GM12878 (cell line): ENCODE results near the gene DCC. TPM values are rescaled to one million over a fixed set of nuclear protein-coding genes. Genes with fewer than 3 reads are reported as not detected.

ENCODE experiments used
- ATAC-seq: fragments of 200-7000 bp; cut with Tn5 transposase; 3 replicates; pipeline ENCODE4 v1.9.1; 2020; ENCODE audit warnings: mild to moderate bottlenecking, moderate library complexity
- BruUV-seq: library from RNA; stranded (reverse); fragments of 400-500 nt; replicated peaks from 2 replicates; lab custom pipeline; 2021; lab: Mats Ljungman, UMichigan
- CTCF ChIA-PET: fragments of 300-600 bp; sonication (Branson Sonifier 250); formaldehyde crosslinking; extraction: SDS; loops from one replicate; lab custom pipeline; 2021; ENCODE audit warnings: inconsistent platforms; lab: Yijun Ruan, JAX
- POLR2A ChIA-PET: fragments of 350-600 bp; formaldehyde crosslinking; extraction: SDS; loops from one replicate; lab custom pipeline; 2021; ENCODE audit warnings: inconsistent platforms; lab: Charles Lee
- RAD21 ChIA-PET: fragments of 300-600 bp; sonication (Branson Sonifier 250); formaldehyde crosslinking; loops from one replicate; lab custom pipeline; 2023; ENCODE audit warnings: antibody characterized with exemption; ENCODE audit not compliant: unreplicated experiment; lab: Charles Lee
- SMC1A ChIA-PET: fragments of 300-600 bp; sonication (Branson Sonifier 250); formaldehyde crosslinking; loops from one replicate; lab custom pipeline; 2023; ENCODE audit not compliant: unreplicated experiment, uncharacterized antibody; lab: Charles Lee
- DNase-seq: peaks from one replicate; pipeline ENCODE4 v3.0.0-alpha.2; 2011; ENCODE audit warnings: low read depth, low spot score
- FAIRE-seq: peaks from 3 replicates; lab custom pipeline; 2011; peaks lifted over from hg19 to GRCh38; lab: Jason Lieb, UNC
- H2AFZ ChIP-seq: 2 replicates; pipeline ENCODE4 v1.6.0; 2011; ENCODE audit warnings: low read depth, low read length, control low read depth; ENCODE audit not compliant: control insufficient read depth
- H3K27ac ChIP-seq: 2 replicates; pipeline ENCODE4 v1.5.1; 2011; ENCODE audit warnings: control low read depth; ENCODE audit not compliant: control insufficient read depth, insufficient read depth
- H3K27me3 ChIP-seq, 2 experiments: replicated peaks in 1 of 2; 2 replicates each; pipeline versions ENCODE4 v1.6.0 to v1.6.1; 2011; ENCODE audit warnings: low read length in 1 of 2; ENCODE audit not compliant: control insufficient read depth in 2 of 2, insufficient read depth in 2 of 2
- H3K36me3 ChIP-seq, 2 experiments: 2 replicates each; pipeline ENCODE4 v1.5.1; 2011; ENCODE audit warnings: low read length in 1 of 2; ENCODE audit not compliant: control insufficient read depth in 2 of 2, insufficient read depth in 2 of 2
- H3K4me1 ChIP-seq: 2 replicates; pipeline ENCODE4 v1.6.1; 2011; ENCODE audit warnings: mild to moderate bottlenecking, low read length, moderate library complexity, mixed read lengths; ENCODE audit not compliant: control insufficient read depth, insufficient read depth
- H3K4me2 ChIP-seq: 2 replicates; pipeline ENCODE4 v1.6.0; 2011; ENCODE audit warnings: control low read depth; ENCODE audit not compliant: control insufficient read depth, insufficient read depth
- H3K4me3 ChIP-seq: fragments of 200-600 bp; sonication (generic); 2 replicates; pipeline ENCODE4 v1.5.1; 2016
- H3K79me2 ChIP-seq: 2 replicates; pipeline ENCODE4 v1.6.0; 2011; ENCODE audit warnings: low read length; ENCODE audit not compliant: control insufficient read depth, insufficient read depth
- H3K9ac ChIP-seq: 2 replicates; pipeline ENCODE4 v1.8.0; 2011; ENCODE audit warnings: low read length, control low read depth, mixed read lengths; ENCODE audit not compliant: control insufficient read depth, insufficient read depth
- H3K9me3 ChIP-seq: replicated peaks from 3 replicates; pipeline ENCODE4 v1.5.1; 2011; ENCODE audit warnings: mild to moderate bottlenecking, low read length; ENCODE audit not compliant: control insufficient read depth, insufficient read depth
- H4K20me1 ChIP-seq: 2 replicates; pipeline ENCODE4 v1.6.0; 2011; ENCODE audit not compliant: control insufficient read depth, insufficient read depth
- CHD1 ChIP-seq: IDR thresholded peaks from 2 replicates; pipeline ENCODE4 v1.6.1; 2012; ENCODE audit warnings: low read depth, low read length, improper control_type of control experiment
- ESRRA ChIP-seq: IDR thresholded peaks from 2 replicates; pipeline ENCODE4 v1.6.1; 2012; ENCODE audit warnings: mild to moderate bottlenecking, low read length, improper control_type of control experiment
- JUNB ChIP-seq: IDR thresholded peaks from 2 replicates; pipeline ENCODE4 v1.6.1; 2016; ENCODE audit warnings: antibody characterized with exemption, mild to moderate bottlenecking
- MEF2A ChIP-seq: IDR thresholded peaks from 2 replicates; pipeline ENCODE4 v1.6.1; 2011; ENCODE audit warnings: low read depth, mild to moderate bottlenecking, low read length, moderate library complexity; ENCODE audit not compliant: insufficient read depth
- MTA3 ChIP-seq: IDR thresholded peaks from 2 replicates; pipeline ENCODE4 v1.6.1; 2012; ENCODE audit warnings: low read length, inconsistent platforms, borderline replicate concordance
- MYB ChIP-seq: fragments of 150-350 bp; IDR thresholded peaks from 2 replicates; pipeline ENCODE4 v1.6.1; 2014; ENCODE audit warnings: mild to moderate bottlenecking, low read depth, low read length, borderline replicate concordance
- NBN ChIP-seq: fragments of 450-650 bp; IDR thresholded peaks from 2 replicates; pipeline ENCODE4 v1.6.1; 2016
- NR2C2 ChIP-seq: IDR thresholded peaks from 2 replicates; pipeline ENCODE4 v1.6.1; 2011; ENCODE audit warnings: borderline replicate concordance, low read depth; ENCODE audit not compliant: control insufficient read depth, insufficient read length
- TAF1 ChIP-seq: IDR thresholded peaks from 2 replicates; pipeline ENCODE4 v1.6.1; 2011; ENCODE audit warnings: mild to moderate bottlenecking, low read depth, low read length, borderline replicate concordance
- TCF3 ChIP-seq: IDR thresholded peaks from 2 replicates; pipeline ENCODE4 v1.6.1; 2012; ENCODE audit warnings: low read depth, mild to moderate bottlenecking, low read length, borderline replicate concordance; ENCODE audit not compliant: insufficient read depth
- YY1 ChIP-seq: IDR thresholded peaks from 2 replicates; pipeline ENCODE4 v1.6.1; 2011; ENCODE audit warnings: low read depth, mild to moderate bottlenecking, low read length
- ZNF384 ChIP-seq: IDR thresholded peaks from 2 replicates; pipeline ENCODE4 v1.6.1; 2012; ENCODE audit warnings: low read depth, mild to moderate bottlenecking, low read length, improper control_type of control experiment, borderline replicate concordance
- WGBS: methylation state at CpG from one replicate; pipeline ENCODE4 v1.1.6; 2016; ENCODE audit warnings: low lambda C conversion rate; ENCODE audit not compliant: insufficient replicate concordance, insufficient coverage; ENCODE audit errors: missing lambda C conversion rate; 5-methylcytosine and 5-hydroxymethylcytosine counted together
- in situ Hi-C: fragments of 300-500 bp; cut with MboI; formaldehyde crosslinking; loops from 9 replicates; pipeline ENCODE4 v1.14.3; 2018; ENCODE audit warnings: mixed read lengths
- intact Hi-C: fragments of 100-400 bp; cut with micrococcal nuclease; formaldehyde crosslinking; loops from one replicate; pipeline ENCODE4 v1.14.2; 2022; ENCODE audit not compliant: unreplicated experiment
- polyA plus RNA-seq, 11 experiments: library from polyadenylated mRNA; depleted of rRNA in 4 of 11; unstranded in 6 of 11; stranded (reverse) in 5 of 11; fragments of >200 nt; fragmentation: Nextera tagmentation in 4 of 11; fragmentation: Illumina TruSeq in 1 of 11; extraction: Ambion mirVana in 4 of 11; extraction: Trizol in 1 of 11; gene quantifications; 1 replicate in 1 of 11; 2 replicates in 10 of 11; pipeline versions ENCODE4 v1.2.1 to v1.2.3, GENCODE V29; 2011 to 2016; ENCODE audit warnings: inconsistent platforms in 2 of 11, missing spikeins in 2 of 11, low read depth in 1 of 11
- total RNA-seq, 4 experiments: library from RNA; depleted of rRNA in 3 of 4; stranded (reverse); fragments of >200 nt in 3 of 4; fragmentation: Illumina TruSeq in 1 of 4; extraction: Trizol in 1 of 4; gene quantifications; 2 replicates each; pipeline versions ENCODE4 v1.2.1 to v1.2.3, GENCODE V29; 2013 to 2021
- TF ChIP-seq, protein P1 (sequence below): IDR thresholded peaks from 2 replicates; pipeline ENCODE4 v1.6.1; 2011; ENCODE audit warnings: low read depth, mild to moderate bottlenecking, low read length, moderate library complexity, borderline replicate concordance; ENCODE audit errors: extremely low read depth
- TF ChIP-seq, protein P2 (sequence below): fragments of 150-350 bp; IDR thresholded peaks from 2 replicates; pipeline ENCODE4 v1.6.1; 2016; ENCODE audit warnings: low read depth, low read length
- TF ChIP-seq, protein P3 (sequence below): IDR thresholded peaks from 2 replicates; pipeline ENCODE4 v1.6.1; 2012; ENCODE audit warnings: mild to moderate bottlenecking, low read depth, low read length

Gene DCC
- total and polyA plus RNA-seq, 10 of the 15 experiments (the other 5 are each of a cell fraction or from before 2014, with no cell fraction given), result 0.01 TPM; not detected in 9

DNA sequence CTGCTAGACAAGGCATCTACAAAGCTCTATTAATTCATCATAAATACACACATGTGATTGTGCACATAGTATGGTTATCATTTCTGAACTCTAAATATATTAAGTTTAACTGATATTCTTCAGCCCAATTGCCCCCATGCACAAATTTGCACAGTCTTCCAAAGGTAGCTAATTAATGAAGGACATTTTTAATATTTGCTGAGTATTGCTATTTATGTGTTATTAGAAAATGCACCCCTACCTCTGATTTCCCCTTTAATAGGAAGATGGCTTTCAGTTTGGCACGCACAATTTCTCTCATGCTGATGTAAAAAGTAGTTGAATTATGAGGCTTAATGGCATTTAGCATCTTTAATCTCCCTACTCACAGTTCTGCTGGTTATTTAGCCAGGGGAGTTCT, 242.1 kb downstream of the DCC start:
- Histone ChIP-seq H3K9ac (no peak overlapping the region), H3K9me3 (no peaks in the 10 kb centered on the region), H3K27me3 (no peaks in the 10 kb centered on the region), H3K36me3 (no peaks in the 10 kb centered on the region), H2AFZ (no peak overlapping the region), H3K79me2 (no peaks in the 10 kb centered on the region), H3K27ac (no peak overlapping the region), H3K4me1 (no peaks in the 10 kb centered on the region), H3K4me2 (no peak overlapping the region), H3K4me3 (no peak overlapping the region), H4K20me1 (no peaks in the 10 kb centered on the region)
- CTCF ChIA-PET, result no interaction called here
- no TSS peak for BruUV-seq
- in situ Hi-C loops, result no loop called here
- SMC1A ChIA-PET, result no interaction called here
- FAIRE-seq (no peak), ATAC-seq (no peak), DNase-seq (no peak)
- POLR2A ChIA-PET, result no interaction called here
- intact Hi-C loops, result no loop called here
- RAD21 ChIA-PET, result no interaction called here
- WGBS, result 16% methylated on average over 1 of the region's 1 CpG
- TF ChIP-seq, protein P1, sequence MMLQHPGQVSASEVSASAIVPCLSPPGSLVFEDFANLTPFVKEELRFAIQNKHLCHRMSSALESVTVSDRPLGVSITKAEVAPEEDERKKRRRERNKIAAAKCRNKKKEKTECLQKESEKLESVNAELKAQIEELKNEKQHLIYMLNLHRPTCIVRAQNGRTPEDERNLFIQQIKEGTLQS, result no peak
- TF ChIP-seq CHD1 (no peak), MEF2A (no peak), YY1 (no peak), TCF3 (no peak), NR2C2 (no peak), MTA3 (no peak), MYB (no peak), ESRRA (no peak), ZNF384 (no peak), NBN (no peak), JUNB (no peak), TAF1 (no peak)
- TF ChIP-seq, protein P2, sequence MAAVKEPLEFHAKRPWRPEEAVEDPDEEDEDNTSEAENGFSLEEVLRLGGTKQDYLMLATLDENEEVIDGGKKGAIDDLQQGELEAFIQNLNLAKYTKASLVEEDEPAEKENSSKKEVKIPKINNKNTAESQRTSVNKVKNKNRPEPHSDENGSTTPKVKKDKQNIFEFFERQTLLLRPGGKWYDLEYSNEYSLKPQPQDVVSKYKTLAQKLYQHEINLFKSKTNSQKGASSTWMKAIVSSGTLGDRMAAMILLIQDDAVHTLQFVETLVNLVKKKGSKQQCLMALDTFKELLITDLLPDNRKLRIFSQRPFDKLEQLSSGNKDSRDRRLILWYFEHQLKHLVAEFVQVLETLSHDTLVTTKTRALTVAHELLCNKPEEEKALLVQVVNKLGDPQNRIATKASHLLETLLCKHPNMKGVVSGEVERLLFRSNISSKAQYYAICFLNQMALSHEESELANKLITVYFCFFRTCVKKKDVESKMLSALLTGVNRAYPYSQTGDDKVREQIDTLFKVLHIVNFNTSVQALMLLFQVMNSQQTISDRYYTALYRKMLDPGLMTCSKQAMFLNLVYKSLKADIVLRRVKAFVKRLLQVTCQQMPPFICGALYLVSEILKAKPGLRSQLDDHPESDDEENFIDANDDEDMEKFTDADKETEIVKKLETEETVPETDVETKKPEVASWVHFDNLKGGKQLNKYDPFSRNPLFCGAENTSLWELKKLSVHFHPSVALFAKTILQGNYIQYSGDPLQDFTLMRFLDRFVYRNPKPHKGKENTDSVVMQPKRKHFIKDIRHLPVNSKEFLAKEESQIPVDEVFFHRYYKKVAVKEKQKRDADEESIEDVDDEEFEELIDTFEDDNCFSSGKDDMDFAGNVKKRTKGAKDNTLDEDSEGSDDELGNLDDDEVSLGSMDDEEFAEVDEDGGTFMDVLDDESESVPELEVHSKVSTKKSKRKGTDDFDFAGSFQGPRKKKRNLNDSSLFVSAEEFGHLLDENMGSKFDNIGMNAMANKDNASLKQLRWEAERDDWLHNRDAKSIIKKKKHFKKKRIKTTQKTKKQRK, result no peak
- TF ChIP-seq, protein P3, sequence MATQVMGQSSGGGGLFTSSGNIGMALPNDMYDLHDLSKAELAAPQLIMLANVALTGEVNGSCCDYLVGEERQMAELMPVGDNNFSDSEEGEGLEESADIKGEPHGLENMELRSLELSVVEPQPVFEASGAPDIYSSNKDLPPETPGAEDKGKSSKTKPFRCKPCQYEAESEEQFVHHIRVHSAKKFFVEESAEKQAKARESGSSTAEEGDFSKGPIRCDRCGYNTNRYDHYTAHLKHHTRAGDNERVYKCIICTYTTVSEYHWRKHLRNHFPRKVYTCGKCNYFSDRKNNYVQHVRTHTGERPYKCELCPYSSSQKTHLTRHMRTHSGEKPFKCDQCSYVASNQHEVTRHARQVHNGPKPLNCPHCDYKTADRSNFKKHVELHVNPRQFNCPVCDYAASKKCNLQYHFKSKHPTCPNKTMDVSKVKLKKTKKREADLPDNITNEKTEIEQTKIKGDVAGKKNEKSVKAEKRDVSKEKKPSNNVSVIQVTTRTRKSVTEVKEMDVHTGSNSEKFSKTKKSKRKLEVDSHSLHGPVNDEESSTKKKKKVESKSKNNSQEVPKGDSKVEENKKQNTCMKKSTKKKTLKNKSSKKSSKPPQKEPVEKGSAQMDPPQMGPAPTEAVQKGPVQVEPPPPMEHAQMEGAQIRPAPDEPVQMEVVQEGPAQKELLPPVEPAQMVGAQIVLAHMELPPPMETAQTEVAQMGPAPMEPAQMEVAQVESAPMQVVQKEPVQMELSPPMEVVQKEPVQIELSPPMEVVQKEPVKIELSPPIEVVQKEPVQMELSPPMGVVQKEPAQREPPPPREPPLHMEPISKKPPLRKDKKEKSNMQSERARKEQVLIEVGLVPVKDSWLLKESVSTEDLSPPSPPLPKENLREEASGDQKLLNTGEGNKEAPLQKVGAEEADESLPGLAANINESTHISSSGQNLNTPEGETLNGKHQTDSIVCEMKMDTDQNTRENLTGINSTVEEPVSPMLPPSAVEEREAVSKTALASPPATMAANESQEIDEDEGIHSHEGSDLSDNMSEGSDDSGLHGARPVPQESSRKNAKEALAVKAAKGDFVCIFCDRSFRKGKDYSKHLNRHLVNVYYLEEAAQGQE, result no peak
